Spleen (tissue), 7 donors: ENCODE results near the gene DCST1.

Source experiments
- POLR2A ChIP-seq, 3 donors: fragments of 450-650 bp; IDR thresholded peaks; one replicate each; pipeline ENCODE4 v1.5.1; 2017; ENCODE audit warnings: antibody characterized with exemption in 3 of 3, mild to moderate bottlenecking in 1 of 3
- POLR2AphosphoS5 ChIP-seq, 3 donors: sonication (generic); formaldehyde crosslinking; IDR thresholded peaks; one replicate each; pipeline ENCODE4 v1.5.1; 2017; ENCODE audit warnings: antibody characterized with exemption in 3 of 3
- TF ChIP-seq, protein P1 (sequence below), 11 experiments: fragments of 200-600 bp in 7 of 11; fragments of 450-650 bp in 4 of 11; sonication (generic) in 4 of 11; IDR thresholded peaks in 8 of 11; conservative IDR thresholded peaks in 3 of 11; 1 replicate in 7 of 11; 2 replicates in 4 of 11; pipeline versions ENCODE4 v1.4.0 to v1.8.0; 2016 to 2021; ENCODE audit warnings: antibody characterized with exemption in 11 of 11, inconsistent platforms in 4 of 11, mild to moderate bottlenecking in 1 of 11
- donor health status: DM: no; HTN: no; CAD: no; lungs with moderate emphysema.
- donor health status: DM: no; HTN: no; CAD: no.
- donor health status: DM: no; HTN: no; CAD: no.

GRCh38 chr1:155037043-155037442 is 3.4 kb downstream of the DCST1 start:
- TF ChIP-seq, protein P1, sequence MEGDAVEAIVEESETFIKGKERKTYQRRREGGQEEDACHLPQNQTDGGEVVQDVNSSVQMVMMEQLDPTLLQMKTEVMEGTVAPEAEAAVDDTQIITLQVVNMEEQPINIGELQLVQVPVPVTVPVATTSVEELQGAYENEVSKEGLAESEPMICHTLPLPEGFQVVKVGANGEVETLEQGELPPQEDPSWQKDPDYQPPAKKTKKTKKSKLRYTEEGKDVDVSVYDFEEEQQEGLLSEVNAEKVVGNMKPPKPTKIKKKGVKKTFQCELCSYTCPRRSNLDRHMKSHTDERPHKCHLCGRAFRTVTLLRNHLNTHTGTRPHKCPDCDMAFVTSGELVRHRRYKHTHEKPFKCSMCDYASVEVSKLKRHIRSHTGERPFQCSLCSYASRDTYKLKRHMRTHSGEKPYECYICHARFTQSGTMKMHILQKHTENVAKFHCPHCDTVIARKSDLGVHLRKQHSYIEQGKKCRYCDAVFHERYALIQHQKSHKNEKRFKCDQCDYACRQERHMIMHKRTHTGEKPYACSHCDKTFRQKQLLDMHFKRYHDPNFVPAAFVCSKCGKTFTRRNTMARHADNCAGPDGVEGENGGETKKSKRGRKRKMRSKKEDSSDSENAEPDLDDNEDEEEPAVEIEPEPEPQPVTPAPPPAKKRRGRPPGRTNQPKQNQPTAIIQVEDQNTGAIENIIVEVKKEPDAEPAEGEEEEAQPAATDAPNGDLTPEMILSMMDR (IDR thresholded peaks at IDR 0.05 in 8 of 11, conservative IDR thresholded peaks at IDR 0.05 in 3 of 11) = no peak
- TF ChIP-seq POLR2AphosphoS5 (IDR thresholded peaks at IDR 0.05) (no peak), POLR2A (IDR thresholded peaks at IDR 0.05) (no peak)
